Measurements from ENCODE around the gene ATP10B. TPM values are rescaled to one million over a fixed set of nuclear protein-coding genes. Genes with fewer than 3 reads are reported as not detected.

Gene ATP10B
- total RNA-seq, 1 experiment from 2014 or later = 0.11 TPM

GRCh38 chr5:160641405-160641804, 210.6 kb downstream of the ATP10B start:
- POLR2A ChIA-PET = no interaction called here
- no peak overlapping the region for H3K27ac Mint-ChIP-seq
- H3K9me3 Mint-ChIP-seq = no peaks in the 10 kb centered on the region; the same call in 1 of the 2 replicates
- no peak overlapping the region for H3K4me3 Mint-ChIP-seq
- CTCF ChIA-PET = no interaction called here
- ATAC-seq = no peak
- no peak for TF ChIP-seq NR1H2 (CRISPR knock-in tag; IDR thresholded peaks at IDR 0.05)
- no peak for TF ChIP-seq PRRX2 (CRISPR knock-in tag; IDR thresholded peaks at IDR 0.05)
- no peak for TF ChIP-seq MXD4 (CRISPR knock-in tag; IDR thresholded peaks at IDR 0.05; ENCODE audit: borderline replicate concordance)
- no peak for TF ChIP-seq ZNF416 (CRISPR knock-in tag; IDR thresholded peaks at IDR 0.05)
- no peak for TF ChIP-seq ATF6 (CRISPR knock-in tag; IDR thresholded peaks at IDR 0.05)
- no peak for TF ChIP-seq ZNF425 (CRISPR knock-in tag; conservative IDR thresholded peaks at IDR 0.05)
- no peak for TF ChIP-seq GABPB1 (CRISPR knock-in tag; IDR thresholded peaks at IDR 0.05)
- no peak for TF ChIP-seq TEAD4 (CRISPR knock-in tag; IDR thresholded peaks at IDR 0.05)
- no peak for TF ChIP-seq E2F4 (CRISPR knock-in tag; IDR thresholded peaks at IDR 0.05; ENCODE audit: borderline replicate concordance, low read depth)
- TF ChIP-seq FOXP4 (CRISPR knock-in tag; IDR thresholded peaks at IDR 0.05) = no peak
- no peak for TF ChIP-seq CBFB (CRISPR knock-in tag; IDR thresholded peaks at IDR 0.05; ENCODE audit: low read depth)
- no peak for TF ChIP-seq ZNF396 (CRISPR knock-in tag; IDR thresholded peaks at IDR 0.05; ENCODE audit: borderline replicate concordance)
- no peak for TF ChIP-seq EMX1 (CRISPR knock-in tag; IDR thresholded peaks at IDR 0.05)
- no peak for TF ChIP-seq CREM (CRISPR knock-in tag; IDR thresholded peaks at IDR 0.05)
- TF ChIP-seq AFF4 (CRISPR knock-in tag; IDR thresholded peaks at IDR 0.05; ENCODE audit: borderline replicate concordance) = no peak
- TF ChIP-seq TEAD1 (CRISPR knock-in tag; IDR thresholded peaks at IDR 0.05) = no peak
- peaks cover 7% of the 10 kb centered on the region; the same call in 1 of the 2 replicates for H3K4me1 Mint-ChIP-seq
- no peak for DNase-seq (ENCODE audit: low spot score)
- no peaks in the 10 kb centered on the region; the same call in 1 of the 2 replicates for H3K27me3 Mint-ChIP-seq (ENCODE audit: low read depth)
- H3K36me3 Mint-ChIP-seq = no peaks in the 10 kb centered on the region

Measured in WTC11 (cell line).